Neural progenitor cell (in vitro differentiated cells): Measurements from ENCODE around the gene CCDC85C. TPM values are rescaled to one million over a fixed set of nuclear protein-coding genes. Genes with fewer than 3 reads are reported as not detected.
A peak's percentile ranks its signal among the peaks of the same experiment; 100 is the strongest.

Source experiments
- DNase-seq: peaks from one replicate; pipeline ENCODE4 v3.0.0-alpha.2; 2016; ENCODE audit warnings: low spot score
- H2AFZ ChIP-seq: fragments of 200-600 bp; sonication (generic); replicated peaks from 2 replicates; pipeline ENCODE4 v1.6.1; 2016; ENCODE audit warnings: antibody characterized with exemption
- H3F3A ChIP-seq: fragments of 200-600 bp; sonication (generic); 2 replicates; pipeline ENCODE4 v1.6.1; 2016; ENCODE audit warnings: antibody characterized with exemption, low read depth
- H3K27ac ChIP-seq: fragments of 200-600 bp; sonication (generic); 2 replicates; pipeline ENCODE4 v1.5.1; 2016; ENCODE audit warnings: mild to moderate bottlenecking
- H3K27me3 ChIP-seq: fragments of 200-600 bp; sonication (generic); 2 replicates; pipeline ENCODE4 v1.6.1; 2016; ENCODE audit warnings: mild to moderate bottlenecking, moderate library complexity
- H3K36me3 ChIP-seq: fragments of 200-600 bp; sonication (generic); 2 replicates; pipeline ENCODE4 v1.5.1; 2016
- H3K4me1 ChIP-seq: fragments of 200-600 bp; sonication (generic); 2 replicates; pipeline ENCODE4 v1.6.1; 2016; ENCODE audit warnings: mixed run types
- H3K4me2 ChIP-seq: fragments of 200-600 bp; sonication (generic); 2 replicates; pipeline ENCODE4 v1.6.1; 2016
- H3K4me3 ChIP-seq: fragments of 200-600 bp; sonication (generic); 2 replicates; pipeline ENCODE4 v1.5.1; 2016
- H3K79me2 ChIP-seq: fragments of 200-600 bp; sonication (generic); 2 replicates; pipeline ENCODE4 v1.6.1; 2016; ENCODE audit warnings: low read depth
- H3K9ac ChIP-seq: fragments of 200-600 bp; sonication (generic); 2 replicates; pipeline ENCODE4 v1.6.1; 2016
- H3K9me3 ChIP-seq: fragments of 200-600 bp; sonication (generic); 2 replicates; pipeline ENCODE4 v1.5.1; 2016; ENCODE audit warnings: low read depth
- H4K20me1 ChIP-seq: fragments of 200-600 bp; sonication (generic); 2 replicates; pipeline ENCODE4 v1.6.1; 2016; ENCODE audit warnings: low read depth
- H3K27ac Mint-ChIP-seq: 3 replicates; pipeline ENCODE4 v1.8.0; 2021; ENCODE audit warnings: mixed read lengths
- H3K27me3 Mint-ChIP-seq: 2 replicates; pipeline ENCODE4 v1.8.0; 2022; ENCODE audit warnings: low read depth, mild to moderate bottlenecking, inconsistent platforms, moderate library complexity, mixed read lengths; ENCODE audit not compliant: insufficient read depth
- H3K36me3 Mint-ChIP-seq: 3 replicates; pipeline ENCODE4 v1.8.0; 2021; ENCODE audit warnings: mixed read lengths
- H3K4me1 Mint-ChIP-seq: 3 replicates; pipeline ENCODE4 v1.8.0; 2021; ENCODE audit warnings: mixed read lengths
- H3K4me3 Mint-ChIP-seq: 3 replicates; pipeline ENCODE4 v1.8.0; 2021; ENCODE audit warnings: mild to moderate bottlenecking, moderate library complexity, mixed read lengths
- H3K9me3 Mint-ChIP-seq: 3 replicates; pipeline ENCODE4 v1.8.0; 2020; ENCODE audit warnings: mixed read lengths
- EZH2 ChIP-seq: fragments of 200-600 bp; sonication (generic); IDR thresholded peaks from 2 replicates; pipeline ENCODE4 v1.6.1; 2017; ENCODE audit warnings: antibody characterized with exemption, mild to moderate bottlenecking, moderate library complexity
- EZH2phosphoT487 ChIP-seq: fragments of 200-600 bp; sonication (generic); IDR thresholded peaks from 2 replicates; pipeline ENCODE4 v1.6.1; 2017; ENCODE audit warnings: antibody characterized with exemption
- total RNA-seq: library from RNA; depleted of rRNA; stranded (reverse); fragments of >200 nt; gene quantifications from 2 replicates; pipeline ENCODE4 v1.2.3, GENCODE V29; 2015; ENCODE audit warnings: low replicate concordance
- TF ChIP-seq, protein P1 (sequence below): fragments of 200-600 bp; sonication (generic); IDR thresholded peaks from 2 replicates; pipeline ENCODE4 v1.5.1; 2017; ENCODE audit warnings: antibody characterized with exemption, mild to moderate bottlenecking

The CCDC85C gene
- total RNA-seq, 1 donor from 2014 or later: 19.0 TPM

DNA sequence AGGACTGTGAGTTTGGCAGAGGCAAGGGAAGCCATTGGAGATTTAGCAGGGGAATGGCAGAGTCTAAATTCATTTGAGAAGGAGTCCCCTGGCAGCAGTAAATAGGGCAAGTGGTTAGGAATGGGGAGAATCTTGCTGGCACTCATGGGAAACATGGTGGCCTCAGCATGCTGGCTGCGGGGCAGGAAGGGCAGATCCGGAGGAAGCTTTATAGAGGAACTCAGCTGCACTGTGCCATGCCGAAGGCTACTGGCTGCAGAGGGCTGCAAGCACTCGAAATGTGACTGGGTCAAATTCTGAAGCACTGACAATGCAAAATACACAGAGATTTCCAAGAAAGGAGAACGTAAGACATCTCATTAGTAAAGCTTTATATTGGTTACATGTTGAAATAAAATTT is 98.9 kb downstream of the CCDC85C start:
- Histone ChIP-seq H3K4me3 (no peak overlapping the region), H4K20me1 (peaks cover 6% of the 10 kb centered on the region), H3K4me1 (no peaks in the 10 kb centered on the region), H3K4me2 (no peak overlapping the region), H3F3A (peaks cover 9% of the 10 kb centered on the region), H3K9me3 (no peaks in the 10 kb centered on the region), H3K9ac (no peak overlapping the region), H2AFZ (no peak overlapping the region), H3K36me3 (peaks cover 27% of the 10 kb centered on the region), H3K27ac (no peak overlapping the region), H3K79me2 (no peaks in the 10 kb centered on the region), H3K27me3 (no peaks in the 10 kb centered on the region)
- Mint-ChIP-seq H3K27ac (no peak overlapping the region), H3K36me3 (peaks cover 43% of the 10 kb centered on the region), H3K4me3 (no peak overlapping the region), H3K27me3 (peaks cover 11% of the 10 kb centered on the region), H3K9me3 (no peaks in the 10 kb centered on the region), H3K4me1 (no peaks in the 10 kb centered on the region)
- TF ChIP-seq, protein P1, sequence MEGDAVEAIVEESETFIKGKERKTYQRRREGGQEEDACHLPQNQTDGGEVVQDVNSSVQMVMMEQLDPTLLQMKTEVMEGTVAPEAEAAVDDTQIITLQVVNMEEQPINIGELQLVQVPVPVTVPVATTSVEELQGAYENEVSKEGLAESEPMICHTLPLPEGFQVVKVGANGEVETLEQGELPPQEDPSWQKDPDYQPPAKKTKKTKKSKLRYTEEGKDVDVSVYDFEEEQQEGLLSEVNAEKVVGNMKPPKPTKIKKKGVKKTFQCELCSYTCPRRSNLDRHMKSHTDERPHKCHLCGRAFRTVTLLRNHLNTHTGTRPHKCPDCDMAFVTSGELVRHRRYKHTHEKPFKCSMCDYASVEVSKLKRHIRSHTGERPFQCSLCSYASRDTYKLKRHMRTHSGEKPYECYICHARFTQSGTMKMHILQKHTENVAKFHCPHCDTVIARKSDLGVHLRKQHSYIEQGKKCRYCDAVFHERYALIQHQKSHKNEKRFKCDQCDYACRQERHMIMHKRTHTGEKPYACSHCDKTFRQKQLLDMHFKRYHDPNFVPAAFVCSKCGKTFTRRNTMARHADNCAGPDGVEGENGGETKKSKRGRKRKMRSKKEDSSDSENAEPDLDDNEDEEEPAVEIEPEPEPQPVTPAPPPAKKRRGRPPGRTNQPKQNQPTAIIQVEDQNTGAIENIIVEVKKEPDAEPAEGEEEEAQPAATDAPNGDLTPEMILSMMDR: no peak
- TF ChIP-seq EZH2 (no peak), EZH2phosphoT487 (no peak)
- no peak for DNase-seq

DNA sequence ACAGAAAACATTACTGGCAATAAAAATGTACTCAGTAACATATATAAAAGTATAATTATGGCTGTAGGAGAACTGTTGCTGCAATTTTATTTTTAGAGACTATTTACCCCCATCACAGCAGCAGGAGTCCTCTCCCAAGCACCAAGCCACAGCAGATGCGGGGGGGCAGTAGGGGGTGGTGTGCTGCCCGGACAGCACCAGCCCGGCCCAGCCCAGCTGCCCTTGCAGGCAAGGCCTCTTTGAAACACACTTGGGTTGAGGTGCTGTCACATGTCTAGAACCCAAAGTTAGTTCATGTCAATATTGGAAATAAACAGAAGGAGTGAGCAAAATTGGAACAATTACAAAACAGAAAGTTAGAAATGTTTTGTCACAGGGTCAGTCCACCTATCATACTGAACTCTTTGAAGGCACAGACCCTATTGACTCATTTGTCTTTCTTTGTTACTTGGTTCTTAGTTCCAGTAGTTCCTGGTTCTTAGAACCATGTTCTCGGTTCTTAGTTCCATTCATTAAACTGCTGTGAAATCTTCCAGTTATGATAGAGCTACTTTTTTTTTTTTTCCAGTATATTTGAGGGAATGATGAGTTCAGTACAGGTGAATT is 100.1 kb downstream of the CCDC85C start:
- H3K4me3 ChIP-seq: no peak overlapping the region
- Mint-ChIP-seq H3K4me1 (no peaks in the 10 kb centered on the region), H3K4me3 (no peak overlapping the region), H3K36me3 (peaks cover 37% of the 10 kb centered on the region), H3K27ac (no peak overlapping the region), H3K27me3 (peaks cover 6% of the 10 kb centered on the region), H3K9me3 (no peaks in the 10 kb centered on the region)
- H3K9me3 ChIP-seq: no peaks in the 10 kb centered on the region
- H3K4me1 ChIP-seq: no peaks in the 10 kb centered on the region
- H3K9ac ChIP-seq: no peak overlapping the region
- peaks cover 9% of the 10 kb centered on the region for H3F3A ChIP-seq
- no peak overlapping the region for H3K27ac ChIP-seq
- H4K20me1 ChIP-seq: peaks cover 5% of the 10 kb centered on the region
- DNase-seq: no peak
- no peaks in the 10 kb centered on the region for H3K79me2 ChIP-seq
- TF ChIP-seq EZH2phosphoT487: no peak
- TF ChIP-seq EZH2: no peak
- TF ChIP-seq, protein P1: no peak
- H2AFZ ChIP-seq: no peak overlapping the region
- no peak overlapping the region for H3K4me2 ChIP-seq
- H3K36me3 ChIP-seq: peaks cover 27% of the 10 kb centered on the region
- no peaks in the 10 kb centered on the region for H3K27me3 ChIP-seq

DNA sequence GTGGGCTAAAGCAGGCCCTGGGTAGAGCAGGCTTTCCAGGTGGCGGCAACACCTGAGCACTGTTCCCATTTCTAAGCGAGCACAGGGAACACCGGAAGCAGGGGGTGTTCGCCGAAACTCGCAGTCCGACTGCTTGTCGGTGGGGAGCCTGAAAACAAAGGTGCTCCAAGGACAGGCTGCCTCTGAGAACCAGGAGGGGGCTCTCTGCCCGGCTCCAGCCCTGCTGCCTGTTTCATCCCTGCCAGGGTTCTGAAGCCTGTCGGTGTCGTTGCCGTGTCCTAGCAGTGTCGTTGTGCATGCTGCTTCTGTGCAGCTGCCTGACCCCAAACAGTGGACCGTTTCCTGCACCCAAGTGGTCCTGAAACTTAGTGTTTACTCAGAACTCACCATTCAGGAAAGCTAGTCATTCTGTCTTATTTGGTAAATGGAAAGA is 101.0 kb downstream of the CCDC85C start:
- Histone ChIP-seq H2AFZ (no peak overlapping the region), H3K9ac (no peak overlapping the region), H3K79me2 (no peaks in the 10 kb centered on the region), H3K9me3 (no peaks in the 10 kb centered on the region), H3K4me3 (no peak overlapping the region), H3K4me1 (no peaks in the 10 kb centered on the region), H3K4me2 (no peak overlapping the region), H3K36me3 (peaks cover 27% of the 10 kb centered on the region), H3K27ac (no peak overlapping the region), H3F3A (peaks cover 9% of the 10 kb centered on the region), H3K27me3 (no peaks in the 10 kb centered on the region), H4K20me1 (peaks cover 5% of the 10 kb centered on the region)
- H3K4me1 Mint-ChIP-seq: no peaks in the 10 kb centered on the region
- H3K9me3 Mint-ChIP-seq: no peaks in the 10 kb centered on the region
- DNase-seq: peak; percentile 44
- TF ChIP-seq EZH2phosphoT487: no peak
- TF ChIP-seq, protein P1: peak; percentile 36
- no peak for TF ChIP-seq EZH2
- H3K27me3 Mint-ChIP-seq: peaks cover 3% of the 10 kb centered on the region
- peaks cover 37% of the 10 kb centered on the region for H3K36me3 Mint-ChIP-seq
- no peak overlapping the region for H3K27ac Mint-ChIP-seq
- H3K4me3 Mint-ChIP-seq: no peak overlapping the region
